Right lobe of liver (tissue), 6 donors: ENCODE data around the gene IFNE. TPM values are rescaled to one million over a fixed set of nuclear protein-coding genes. Genes with fewer than 3 reads are reported as not detected.
"Not testable (repeated sequence)": the region's sequence is repeated elsewhere in the genome, so short reads cannot be mapped to it uniquely, and the experiment has no call there.

Experiments used
- ATAC-seq, 4 donors: fragments of 200-7000 bp; cut with Tn5 transposase; one replicate each; pipeline ENCODE4 v1.9.1; 2020; ENCODE audit warnings: mild to moderate bottlenecking in 4 of 4, moderate library complexity in 4 of 4
- DNase-seq, 3 donors: peaks; one replicate each; pipeline ENCODE4 v3.0.0-alpha.2; 2020
- H3K27ac ChIP-seq, 3 donors: fragments of 200-600 bp; one replicate each; pipeline ENCODE4 v1.8.0; 2022
- H3K27me3 ChIP-seq, 2 donors: fragments of 200-600 bp; one replicate each; pipeline ENCODE4 v1.8.0; 2022
- H3K36me3 ChIP-seq, 4 donors: fragments of 200-600 bp; sonication (generic) in 1 of 4; one replicate each; pipeline versions ENCODE4 v1.5.1 to v1.8.0; 2017 to 2022; ENCODE audit warnings: control low read depth in 1 of 4
- H3K4me1 ChIP-seq, 4 donors: fragments of 200-600 bp; sonication (generic) in 1 of 4; one replicate each; pipeline versions ENCODE4 v1.5.1 to v1.8.0; 2017 to 2022; ENCODE audit warnings: control low read depth in 1 of 4
- H3K4me3 ChIP-seq, 3 donors: fragments of 200-600 bp; one replicate each; pipeline ENCODE4 v1.8.0; 2022
- H3K9me3 ChIP-seq, 4 donors: fragments of 200-600 bp; sonication (generic) in 1 of 4; one replicate each; pipeline versions ENCODE4 v1.5.1 to v1.8.0; 2017 to 2022; ENCODE audit warnings: control low read depth in 1 of 4
- CTCF ChIP-seq, 4 donors: fragments of 200-600 bp in 3 of 4; fragments of 450-650 bp in 1 of 4; IDR thresholded peaks; one replicate each; pipeline versions ENCODE4 v1.5.1 to v1.8.0; 2016 to 2022; ENCODE audit warnings: antibody characterized with exemption in 4 of 4, mild to moderate bottlenecking in 2 of 4
- POLR2A ChIP-seq: fragments of 450-650 bp; IDR thresholded peaks from one replicate; pipeline ENCODE4 v1.6.1; 2017; ENCODE audit warnings: antibody characterized with exemption, mild to moderate bottlenecking
- WGBS: methylation state at CpG from one replicate; pipeline ENCODE4 v1.1.6; 2018; ENCODE audit warnings: low coverage, low lambda C conversion rate; ENCODE audit not compliant: insufficient coverage; ENCODE audit errors: missing lambda C conversion rate; 5-methylcytosine and 5-hydroxymethylcytosine counted together
- intact Hi-C, 2 donors: fragments of 100-400 bp; cut with DNase I; formaldehyde crosslinking; loops; one replicate each; pipeline versions ENCODE4 v1.11.2 to v1.14.1; 2022
- microRNA counts: library from miRNA; unstranded; fragments of <30 nt; microRNA quantifications from one replicate; lab custom pipeline; 2016
- microRNA-seq, 2 donors: library from miRNA; unstranded; fragments of <30 nt; microRNA quantifications; one replicate each; pipeline ENCODE4, GENCODE V29; 2019 to 2020
- small RNA-seq, 2 experiments: library from RNA; depleted of rRNA; stranded (forward); fragments of <200 nt; gene quantifications; one replicate each; pipeline ENCODE3, GENCODE V24; 2016
- total RNA-seq, 6 experiments: library from RNA; depleted of rRNA in 2 of 6; stranded (reverse); fragments of >200 nt in 2 of 6; fragmentation: NEBNext Ultra II Directional in 3 of 6; extraction: Animal tissue kit (Norgen Biotek cat#: 25700) in 3 of 6; gene quantifications; one replicate each; pipeline versions ENCODE4 v1.1.0 to v1.2.4, GENCODE V29; 2016 to 2023
- donor health status: DM: no; HTN: yes; CAD: no.
- donor health status: DM: no; HTN: no; CAD: no.
- donor health status: DM: no; HTN: no; CAD: no.
- donor health status: DM: no; HTN: yes; CAD: no.
- donor health status: DM: no; HTN: yes; CAD: no.

IFNE gene
- total RNA-seq, 6 experiments from 2014 or later, result not detected

GRCh38 chr9:21440139-21440538 lies 42.0 kb downstream of the IFNE start, which contains the start of gene IFNA1:
TSS of gene IFNA1 (plus strand) at chr9:21440439. CDS start at chr9:21440508, 69 bp downstream.
- TF ChIP-seq CTCF (IDR thresholded peaks at IDR 0.05), result no peak
- no peak for DNase-seq
- intact Hi-C loops, result no loop called here
- Histone ChIP-seq H3K27me3 (no peaks in the 10 kb centered on the region), H3K4me1 (no peaks in the 10 kb centered on the region), H3K4me3 (no peak within 1 kb of the TSS), H3K36me3 (no peaks in the 10 kb centered on the region), H3K9me3 (no peaks in the 10 kb centered on the region), H3K27ac (no peak within 1 kb of the TSS)
- ATAC-seq, result no peak
- WGBS, result 70% methylated on average over 2 of the region's 4 CpGs

GRCh38 chr9:21435015-21435383 lies 47.1 kb downstream of the IFNE start:
- ATAC-seq, H3K4me3 ChIP-seq, H3K9me3 ChIP-seq, DNase-seq, H3K27me3 ChIP-seq, intact Hi-C loops, H3K4me1 ChIP-seq, H3K27ac ChIP-seq, H3K36me3 ChIP-seq: not testable (repeated sequence)
- WGBS, result 33% methylated on average over 7 of the region's 7 CpGs

GRCh38 chr9:21434202-21435014 lies 47.7 kb downstream of the IFNE start:
- no peaks in the 10 kb centered on the region for H3K36me3 ChIP-seq
- no peaks in the 10 kb centered on the region for H3K27me3 ChIP-seq
- intact Hi-C loops, result no loop called here
- no peaks in the 10 kb centered on the region for H3K4me1 ChIP-seq
- peak; percentile 32 to 61 (median 48) for TF ChIP-seq CTCF (IDR thresholded peaks at IDR 0.05)
- TF ChIP-seq POLR2A, result no peak
- ATAC-seq (peak in 3 of 4 donors; percentile 57 to 66 (median 60)), DNase-seq (peak in 1 of 3 donors; percentile 52)
- H3K9me3 ChIP-seq, result no peaks in the 10 kb centered on the region
- 41% methylated on average over 9 of the region's 9 CpGs for WGBS
- H3K4me3 ChIP-seq, result no peak overlapping the region
- H3K27ac ChIP-seq, result no peak overlapping the region

- DNase-seq (no peak), ATAC-seq (no peak)
- TF ChIP-seq POLR2A, result no peak
- no peak for TF ChIP-seq CTCF (IDR thresholded peaks at IDR 0.05)
- no peaks in the 10 kb centered on the region for H3K9me3 ChIP-seq
- no peak overlapping the region for H3K27ac ChIP-seq
- no peak overlapping the region for H3K4me3 ChIP-seq
- intact Hi-C loops, result no loop called here
- H3K36me3 ChIP-seq, result no peaks in the 10 kb centered on the region
- 49% methylated on average over 2 of the region's 2 CpGs for WGBS
- H3K27me3 ChIP-seq, result no peaks in the 10 kb centered on the region
- no peaks in the 10 kb centered on the region for H3K4me1 ChIP-seq
Observed at GRCh38 chr9:21432672-21433425, 49.3 kb downstream of the IFNE start.

MicroRNAs within 50 kb of the gene (microRNA counts, 767-probe panel; counts per million panel counts)
- microRNA hsa-miR-31-5p (lab: Ali Mortazavi, UCI), result 237 counts per million

Small RNA genes within 50 kb of the gene (microRNA-seq; reads per million reads assigned to microRNA genes)
- gene MIR31, result 5.2 to 13.9 reads per million in 2 donors

Small RNA genes within 50 kb of the gene (small RNA-seq; reads per million reads assigned to genes)
- gene MIR31 (0.29 to 0.52 reads per million in 2 experiments), gene RF00157 (0 reads per million in 2 experiments)

Other genes with a start within 250 kb of the IFNE start
- not detected for gene IFNA14, start 242.3 kb downstream of the IFNE start, total RNA-seq
- not detected for gene IFNA5, start 177.0 kb downstream of the IFNE start, total RNA-seq
- 10 to 100 TPM in 2 of 6 experiments, 1 to 10 TPM in 4; 5.9 to 11.7 (median 8.7) TPM for gene KLHL9, start 146.9 kb downstream of the IFNE start, total RNA-seq
- not detected for gene IFNA6, start 131.4 kb downstream of the IFNE start, total RNA-seq
- gene IFNA13, start 114.3 kb downstream of the IFNE start, total RNA-seq, result not detected
- not detected for gene IFNA2, start 96.9 kb downstream of the IFNE start, total RNA-seq
- gene IFNA8, start 73.2 kb downstream of the IFNE start, total RNA-seq, result not detected
- not detected for gene IFNA1, start 41.9 kb downstream of the IFNE start, total RNA-seq